ENCODE measurements around the gene MICAL1.

Gene MICAL1

GRCh38 chr6:109424946-109425345, 30.6 kb downstream of the MICAL1 start:
- TF ChIP-seq CTCF (conservative IDR thresholded peaks at IDR 0.05; ENCODE audit: low read depth, low read length), result no peak
- H3K4me3 ChIP-seq (ENCODE audit: low read length), result no peak overlapping the region
- DNase-seq (ENCODE audit: low read depth), result no peak

- DNase-seq (ENCODE audit: low read depth), result no peak
- TF ChIP-seq CTCF (conservative IDR thresholded peaks at IDR 0.05; ENCODE audit: low read depth, low read length), result no peak
- no peak overlapping the region for H3K4me3 ChIP-seq (ENCODE audit: low read length)
These were observed 34.4 kb downstream of the MICAL1 start for GRCh38 chr6:109421184-109421583.

GRCh38 chr6:109420751-109421150, 34.8 kb downstream of the MICAL1 start:
- TF ChIP-seq CTCF (conservative IDR thresholded peaks at IDR 0.05; ENCODE audit: low read depth, low read length), result no peak
- no peak overlapping the region for H3K4me3 ChIP-seq (ENCODE audit: low read length)
- DNase-seq (ENCODE audit: low read depth), result no peak

GRCh38 chr6:109417646-109418045, 37.9 kb downstream of the MICAL1 start:
- no peak for TF ChIP-seq CTCF (conservative IDR thresholded peaks at IDR 0.05; ENCODE audit: low read depth, low read length)
- H3K4me3 ChIP-seq (ENCODE audit: low read length), result no peak overlapping the region
- no peak for DNase-seq (ENCODE audit: low read depth)

GRCh38 chr6:109411034-109411433, 44.5 kb downstream of the MICAL1 start:
- no peak overlapping the region for H3K4me3 ChIP-seq (ENCODE audit: low read length)
- DNase-seq (ENCODE audit: low read depth), result no peak
- TF ChIP-seq CTCF (conservative IDR thresholded peaks at IDR 0.05; ENCODE audit: low read depth, low read length), result no peak

GRCh38 chr6:109406196-109406595, 49.4 kb downstream of the MICAL1 start:
- no peak for DNase-seq (ENCODE audit: low read depth)
- TF ChIP-seq CTCF (conservative IDR thresholded peaks at IDR 0.05; ENCODE audit: low read depth, low read length), result no peak
- no peak overlapping the region for H3K4me3 ChIP-seq (ENCODE audit: low read length)

GRCh38 chr6:109397020-109397419, 58.6 kb downstream of the MICAL1 start:
- H3K4me3 ChIP-seq (ENCODE audit: low read length), result no peak overlapping the region
- peak; percentile 47 for TF ChIP-seq CTCF (conservative IDR thresholded peaks at IDR 0.05; ENCODE audit: low read depth, low read length)
- DNase-seq (ENCODE audit: low read depth), result no peak

Measured in retinal pigment epithelial cell (primary cell).